CD8-positive, alpha-beta memory T cell (primary cell): ENCODE measurements around the gene LRRC2. TPM values are rescaled to one million over a fixed set of nuclear protein-coding genes. Genes with fewer than 3 reads are reported as not detected.
A peak's percentile ranks its signal among the peaks of the same experiment; 100 is the strongest.

Experiments used
- CTCF ChIA-PET: fragments of 350-600 bp; sonication (Branson Sonifier 250); formaldehyde crosslinking; loops from one replicate; lab custom pipeline; 2021; ENCODE audit warnings: antibody characterized with exemption; lab: Charles Lee
- POLR2A ChIA-PET: fragments of 350-600 bp; sonication (Branson Sonifier 250); formaldehyde crosslinking; loops from one replicate; lab custom pipeline; 2021; ENCODE audit warnings: antibody characterized with exemption; lab: Charles Lee
- DNase-seq, 5 donors: peaks; one replicate each; pipeline versions ENCODE4 v3.0.0 to v3.0.0-alpha.2; 2020 to 2022; ENCODE audit warnings: mixed read lengths in 1 of 5
- H3K27ac ChIP-seq: one replicate; pipeline ENCODE4 v1.7.0; 2013; ENCODE audit warnings: low read depth, mild to moderate bottlenecking, low read length, moderate library complexity
- H3K27me3 ChIP-seq: 2 replicates; pipeline ENCODE4 v1.7.0; 2013; ENCODE audit warnings: low read length, mild to moderate bottlenecking; ENCODE audit not compliant: insufficient read depth, poor library complexity, severe bottlenecking
- H3K36me3 ChIP-seq: 2 replicates; pipeline ENCODE4 v1.7.0; 2013; ENCODE audit warnings: mild to moderate bottlenecking, low read length, moderate library complexity; ENCODE audit not compliant: insufficient read depth
- H3K4me1 ChIP-seq: 2 replicates; pipeline ENCODE4 v1.7.0; 2013; ENCODE audit warnings: mild to moderate bottlenecking, low read length, moderate library complexity; ENCODE audit not compliant: insufficient read depth
- H3K4me3 ChIP-seq: 2 replicates; pipeline ENCODE4 v1.7.0; 2013; ENCODE audit warnings: mild to moderate bottlenecking, low read length
- H3K9me3 ChIP-seq: 2 replicates; pipeline ENCODE4 v1.7.0; 2013; ENCODE audit warnings: mild to moderate bottlenecking, low read length
- H3K27ac Mint-ChIP-seq, 8 donors: one replicate each; pipeline ENCODE4 v1.8.0; 2020 to 2021; ENCODE audit warnings: mixed read lengths in 8 of 8, mild to moderate bottlenecking in 6 of 8, inconsistent platforms in 3 of 8, moderate library complexity in 3 of 8
- H3K27me3 Mint-ChIP-seq, 2 donors: one replicate each; pipeline ENCODE4 v1.8.0; 2020 to 2021; ENCODE audit warnings: mixed read lengths in 2 of 2, mild to moderate bottlenecking in 1 of 2, moderate library complexity in 1 of 2
- H3K36me3 Mint-ChIP-seq, 3 donors: one replicate each; pipeline ENCODE4 v1.8.0; 2020 to 2021; ENCODE audit warnings: mixed read lengths in 3 of 3, inconsistent platforms in 1 of 3, mild to moderate bottlenecking in 1 of 3
- H3K4me1 Mint-ChIP-seq, 3 donors: one replicate each; pipeline ENCODE4 v1.8.0; 2020 to 2021; ENCODE audit warnings: mixed read lengths in 3 of 3, inconsistent platforms in 1 of 3, mild to moderate bottlenecking in 1 of 3
- H3K4me3 Mint-ChIP-seq, 7 donors: one replicate each; pipeline ENCODE4 v1.8.0; 2020 to 2021; ENCODE audit warnings: mixed read lengths in 7 of 7, mild to moderate bottlenecking in 6 of 7, moderate library complexity in 4 of 7, inconsistent platforms in 2 of 7
- H3K9me3 Mint-ChIP-seq, 5 donors: one replicate each; pipeline ENCODE4 v1.8.0; 2020 to 2022; ENCODE audit warnings: mixed read lengths in 5 of 5, mild to moderate bottlenecking in 3 of 5, moderate library complexity in 2 of 5, inconsistent platforms in 1 of 5
- polyA plus RNA-seq: library from polyadenylated mRNA; unstranded; fragments of 300-500 nt; fragmentation: Illumina TruSeq; gene quantifications from one replicate; pipeline ENCODE4 v1.2.3, GENCODE V29; 2021
- total RNA-seq, 2 experiments: library from RNA; stranded (reverse); gene quantifications; one replicate each; pipeline ENCODE4 v1.2.3, GENCODE V29; 2021

The LRRC2 gene
- total and polyA plus RNA-seq, 3 experiments from 2014 or later = 0.04 TPM; not detected in 1

GRCh38 chr3:46508850-46509591 is 57.1 kb downstream of the LRRC2 start:
- Histone ChIP-seq H3K36me3 (no peaks in the 10 kb centered on the region), H3K4me3 (no peak overlapping the region), H3K27me3 (no peaks in the 10 kb centered on the region), H3K27ac (peak overlapping the region; percentile 65), H3K4me1 (no peaks in the 10 kb centered on the region), H3K9me3 (no peaks in the 10 kb centered on the region)
- Mint-ChIP-seq H3K9me3 (no peaks in the 10 kb centered on the region), H3K27me3 (peaks cover 1 to 7% of the 10 kb centered on the region in 2 donors), H3K36me3 (peaks cover 0 to 4% (median 0%) of the 10 kb centered on the region in 3 donors), H3K27ac (no peak overlapping the region), H3K4me1 (peaks cover 5 to 15% (median 11%) of the 10 kb centered on the region in 3 donors), H3K4me3 (no peak overlapping the region)
- POLR2A ChIA-PET = no interaction called here
- DNase-seq = no peak
- CTCF ChIA-PET = interaction anchor here (1.3 to 1.5 kb wide), 3 partner anchors 12 to 49 kb away, joined by 4 to 7 read pairs (median 6); partner anchors contain the start of gene RTP3

DNA sequence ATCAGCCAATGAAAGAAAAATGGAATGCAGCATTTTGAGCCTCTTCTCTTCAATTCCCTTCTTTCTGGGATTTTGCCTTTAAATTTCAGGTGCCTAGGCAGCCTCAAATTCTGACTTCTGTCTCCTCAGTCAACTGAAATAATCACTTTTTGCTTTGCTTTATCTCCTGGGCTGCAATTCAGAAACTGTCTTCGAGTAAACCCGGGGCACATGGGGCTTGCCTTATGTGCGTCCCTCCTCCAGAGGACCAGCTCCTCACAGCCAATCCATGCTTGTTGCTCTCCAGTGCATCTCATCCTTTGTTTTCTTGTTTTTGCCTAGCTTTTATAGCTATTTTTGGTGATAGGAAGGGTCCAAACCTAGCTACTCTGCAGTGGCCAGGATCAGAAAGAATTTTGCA is 59.6 kb downstream of the LRRC2 start:
- no peaks in the 10 kb centered on the region for H3K9me3 Mint-ChIP-seq
- no peak for DNase-seq
- no peaks in the 10 kb centered on the region for H3K9me3 ChIP-seq
- peaks cover 0 to 4% (median 0%) of the 10 kb centered on the region in 3 donors for H3K36me3 Mint-ChIP-seq
- no peak overlapping the region for H3K4me3 Mint-ChIP-seq
- H3K36me3 ChIP-seq = no peaks in the 10 kb centered on the region
- no peak overlapping the region for H3K4me3 ChIP-seq
- H3K27ac ChIP-seq = no peak overlapping the region
- CTCF ChIA-PET = interaction anchor here (1.1 kb wide), 1 partner anchor 52 kb away, joined by 3 read pairs; no protein-coding TSS in a partner anchor
- H3K27me3 ChIP-seq = no peaks in the 10 kb centered on the region
- POLR2A ChIA-PET = no interaction called here
- no peak overlapping the region for H3K27ac Mint-ChIP-seq
- peaks cover 7 to 21% (median 18%) of the 10 kb centered on the region in 3 donors for H3K4me1 Mint-ChIP-seq
- peaks cover 1 to 7% of the 10 kb centered on the region in 2 donors for H3K27me3 Mint-ChIP-seq
- H3K4me1 ChIP-seq = no peaks in the 10 kb centered on the region

- H3K4me1 Mint-ChIP-seq = peaks cover 7 to 21% (median 21%) of the 10 kb centered on the region in 3 donors
- POLR2A ChIA-PET = no interaction called here
Observed at GRCh38 chr3:46505953-46506352, 60.1 kb downstream of the LRRC2 start.

DNA sequence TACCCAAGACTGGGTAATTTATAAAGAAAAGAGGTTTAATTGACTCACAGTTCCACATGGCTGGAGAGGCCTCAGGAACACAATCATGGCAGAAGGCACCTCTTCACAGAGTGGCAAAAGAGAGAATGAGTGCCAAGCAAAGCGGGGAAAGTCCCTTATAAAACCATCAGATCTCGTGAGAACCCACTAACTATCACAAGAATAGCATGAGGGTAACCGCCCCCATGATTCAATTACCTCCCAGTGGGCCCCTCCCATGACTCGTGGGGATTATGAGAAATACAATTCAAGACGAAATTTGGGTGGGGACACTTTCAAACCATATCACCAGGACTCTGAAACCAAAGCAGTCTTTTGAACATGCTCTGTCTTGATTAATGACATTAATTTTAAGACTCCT is 61.3 kb downstream of the LRRC2 start:
- peaks cover 0 to 7% of the 10 kb centered on the region in 2 donors for H3K27me3 Mint-ChIP-seq
- peaks cover 7 to 21% (median 18%) of the 10 kb centered on the region in 3 donors for H3K4me1 Mint-ChIP-seq
- CTCF ChIA-PET = no interaction called here

More at GRCh38 chr3:46505953-46506352, 60.1 kb downstream of the LRRC2 start:
- DNase-seq = no peak
- H3K9me3 Mint-ChIP-seq = no peaks in the 10 kb centered on the region
- no peaks in the 10 kb centered on the region for H3K4me1 ChIP-seq
- H3K4me3 Mint-ChIP-seq = no peak overlapping the region
- H3K27ac Mint-ChIP-seq = peak overlapping the region in 1 of 8 donors; percentile 11
- peaks cover 0 to 7% of the 10 kb centered on the region in 2 donors for H3K27me3 Mint-ChIP-seq
- H3K36me3 Mint-ChIP-seq = peaks cover 0 to 4% (median 0%) of the 10 kb centered on the region in 3 donors
- H3K27me3 ChIP-seq = no peaks in the 10 kb centered on the region
- CTCF ChIA-PET = interaction anchor here (1.0 to 1.1 kb wide), 2 partner anchors 52 to 55 kb away, joined by 3 read pairs; no protein-coding TSS in a partner anchor
- H3K4me3 ChIP-seq = no peak overlapping the region
- no peaks in the 10 kb centered on the region for H3K9me3 ChIP-seq
- no peaks in the 10 kb centered on the region for H3K36me3 ChIP-seq
- H3K27ac ChIP-seq = no peak overlapping the region

GRCh38 chr3:46503200-46503874 is 62.8 kb downstream of the LRRC2 start:
- Histone ChIP-seq H3K27ac (peak overlapping the region; percentile 12), H3K4me3 (no peak overlapping the region), H3K36me3 (no peaks in the 10 kb centered on the region), H3K27me3 (no peaks in the 10 kb centered on the region), H3K4me1 (no peaks in the 10 kb centered on the region), H3K9me3 (no peaks in the 10 kb centered on the region)
- Mint-ChIP-seq H3K4me1 (peaks cover 7 to 21% (median 17%) of the 10 kb centered on the region in 3 donors), H3K36me3 (peaks cover 0 to 4% (median 0%) of the 10 kb centered on the region in 3 donors), H3K4me3 (no peak overlapping the region), H3K27me3 (peaks cover 0 to 4% of the 10 kb centered on the region in 2 donors), H3K27ac (peak overlapping the region in 2 of 8 donors; percentile 52 to 61), H3K9me3 (no peaks in the 10 kb centered on the region)
- POLR2A ChIA-PET = no interaction called here
- CTCF ChIA-PET = interaction anchor here (1.4 to 1.9 kb wide), 2 partner anchors 16 to 55 kb away, joined by 3 to 6 read pairs; no protein-coding TSS in a partner anchor
- no peak for DNase-seq

More for the DNA sequence above, 61.3 kb downstream of the LRRC2 start:
- H3K36me3 Mint-ChIP-seq = peaks cover 0 to 4% (median 0%) of the 10 kb centered on the region in 3 donors
- Histone ChIP-seq H3K27me3 (no peaks in the 10 kb centered on the region), H3K9me3 (no peaks in the 10 kb centered on the region), H3K4me1 (no peaks in the 10 kb centered on the region), H3K36me3 (no peaks in the 10 kb centered on the region), H3K4me3 (no peak overlapping the region), H3K27ac (no peak overlapping the region)
- POLR2A ChIA-PET = no interaction called here
- H3K9me3 Mint-ChIP-seq = no peaks in the 10 kb centered on the region
- no peak overlapping the region for H3K27ac Mint-ChIP-seq
- H3K4me3 Mint-ChIP-seq = no peak overlapping the region
- peak in 1 of 5 donors; percentile 3 for DNase-seq

- no peak overlapping the region for H3K4me3 ChIP-seq
- no peaks in the 10 kb centered on the region for H3K9me3 ChIP-seq
- POLR2A ChIA-PET = no interaction called here
- Mint-ChIP-seq H3K9me3 (no peaks in the 10 kb centered on the region), H3K27ac (peak overlapping the region in 1 of 8 donors; percentile 43), H3K4me3 (no peak overlapping the region), H3K36me3 (peaks cover 0 to 2% (median 0%) of the 10 kb centered on the region in 3 donors), H3K27me3 (no peaks in the 10 kb centered on the region), H3K4me1 (peaks cover 9 to 34% (median 25%) of the 10 kb centered on the region in 3 donors)
- DNase-seq = no peak
- H3K4me1 ChIP-seq = peaks cover 5% of the 10 kb centered on the region
- H3K27me3 ChIP-seq = no peaks in the 10 kb centered on the region
- CTCF ChIA-PET = interaction anchor here (1.6 to 2.1 kb wide), 3 partner anchors 13 to 57 kb away, joined by 6 to 10 read pairs (median 6); no protein-coding TSS in a partner anchor
- H3K36me3 ChIP-seq = no peaks in the 10 kb centered on the region
- H3K27ac ChIP-seq = no peak overlapping the region
Observed at GRCh38 chr3:46501702-46502101, 64.4 kb downstream of the LRRC2 start.

- ChIA-PET CTCF (interaction anchor here (1.0 to 4.5 kb wide), 4 partner anchors 12 to 51 kb away, joined by 3 to 30 read pairs (median 8); no protein-coding TSS in a partner anchor), POLR2A (no interaction called here)
- H3K27me3 ChIP-seq = no peaks in the 10 kb centered on the region
- H3K9me3 Mint-ChIP-seq = no peaks in the 10 kb centered on the region
- H3K36me3 Mint-ChIP-seq = peaks cover 0 to 2% (median 0%) of the 10 kb centered on the region in 3 donors
- no peak for DNase-seq
- H3K4me3 ChIP-seq = no peak overlapping the region
- peaks cover 11 to 40% (median 28%) of the 10 kb centered on the region in 3 donors for H3K4me1 Mint-ChIP-seq
- no peaks in the 10 kb centered on the region for H3K9me3 ChIP-seq
- no peaks in the 10 kb centered on the region for H3K36me3 ChIP-seq
- no peak overlapping the region for H3K27ac ChIP-seq
- no peaks in the 10 kb centered on the region for H3K27me3 Mint-ChIP-seq
- H3K4me3 Mint-ChIP-seq = no peak overlapping the region
- peaks cover 5% of the 10 kb centered on the region for H3K4me1 ChIP-seq
- H3K27ac Mint-ChIP-seq = peak overlapping the region in 1 of 8 donors; percentile 43
Observed at GRCh38 chr3:46500656-46501635, 65.2 kb downstream of the LRRC2 start.
